GM10266 (cell line): ENCODE measurements around the gene WDR37.

Experiments
- DNase-seq: peaks from one replicate; pipeline ENCODE4 v3.0.0; 2012; ENCODE audit errors: extremely low spot score
- TF ChIP-seq, protein P1 (sequence below): IDR thresholded peaks from 2 replicates; pipeline ENCODE4 v1.5.1; 2012; ENCODE audit warnings: mild to moderate bottlenecking, low read depth; ENCODE audit not compliant: control insufficient read depth, insufficient read depth; ENCODE audit errors: missing control alignments

WDR37 gene

DNA sequence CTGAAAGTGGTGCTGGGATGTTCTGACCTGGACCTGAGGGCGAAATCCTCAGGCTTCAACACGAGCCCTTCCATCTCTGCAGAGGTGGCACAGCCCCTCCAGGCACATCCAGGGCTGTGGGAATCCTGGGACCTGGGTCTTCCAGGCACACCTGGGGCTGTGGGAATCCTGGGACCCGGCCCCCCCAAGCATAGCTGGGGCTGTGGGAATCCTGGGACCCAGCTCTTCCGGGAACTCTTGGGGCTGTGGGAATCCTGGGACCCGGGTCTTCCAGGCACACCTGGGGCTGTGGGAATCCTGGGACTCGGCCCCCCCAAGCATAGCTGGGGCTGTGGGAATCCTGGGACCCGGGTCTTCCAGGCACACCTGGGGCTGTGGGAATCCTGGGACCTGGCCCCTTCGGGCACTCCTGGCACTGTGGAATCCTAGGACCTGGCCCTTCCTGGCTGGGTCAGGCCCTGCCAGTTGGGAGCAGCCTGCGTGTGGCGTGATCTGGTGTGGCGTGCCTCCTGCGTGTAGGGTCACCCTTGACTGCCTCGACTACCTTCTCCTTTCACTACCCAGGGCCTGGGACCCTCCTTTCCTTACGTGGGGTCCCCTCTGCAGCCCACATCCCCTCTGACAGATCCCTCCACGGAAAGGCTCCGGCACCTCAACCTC lies 124.0 kb downstream of the WDR37 start:
- DNase-seq: no peak
- TF ChIP-seq, protein P1, sequence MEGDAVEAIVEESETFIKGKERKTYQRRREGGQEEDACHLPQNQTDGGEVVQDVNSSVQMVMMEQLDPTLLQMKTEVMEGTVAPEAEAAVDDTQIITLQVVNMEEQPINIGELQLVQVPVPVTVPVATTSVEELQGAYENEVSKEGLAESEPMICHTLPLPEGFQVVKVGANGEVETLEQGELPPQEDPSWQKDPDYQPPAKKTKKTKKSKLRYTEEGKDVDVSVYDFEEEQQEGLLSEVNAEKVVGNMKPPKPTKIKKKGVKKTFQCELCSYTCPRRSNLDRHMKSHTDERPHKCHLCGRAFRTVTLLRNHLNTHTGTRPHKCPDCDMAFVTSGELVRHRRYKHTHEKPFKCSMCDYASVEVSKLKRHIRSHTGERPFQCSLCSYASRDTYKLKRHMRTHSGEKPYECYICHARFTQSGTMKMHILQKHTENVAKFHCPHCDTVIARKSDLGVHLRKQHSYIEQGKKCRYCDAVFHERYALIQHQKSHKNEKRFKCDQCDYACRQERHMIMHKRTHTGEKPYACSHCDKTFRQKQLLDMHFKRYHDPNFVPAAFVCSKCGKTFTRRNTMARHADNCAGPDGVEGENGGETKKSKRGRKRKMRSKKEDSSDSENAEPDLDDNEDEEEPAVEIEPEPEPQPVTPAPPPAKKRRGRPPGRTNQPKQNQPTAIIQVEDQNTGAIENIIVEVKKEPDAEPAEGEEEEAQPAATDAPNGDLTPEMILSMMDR: no peak

DNA sequence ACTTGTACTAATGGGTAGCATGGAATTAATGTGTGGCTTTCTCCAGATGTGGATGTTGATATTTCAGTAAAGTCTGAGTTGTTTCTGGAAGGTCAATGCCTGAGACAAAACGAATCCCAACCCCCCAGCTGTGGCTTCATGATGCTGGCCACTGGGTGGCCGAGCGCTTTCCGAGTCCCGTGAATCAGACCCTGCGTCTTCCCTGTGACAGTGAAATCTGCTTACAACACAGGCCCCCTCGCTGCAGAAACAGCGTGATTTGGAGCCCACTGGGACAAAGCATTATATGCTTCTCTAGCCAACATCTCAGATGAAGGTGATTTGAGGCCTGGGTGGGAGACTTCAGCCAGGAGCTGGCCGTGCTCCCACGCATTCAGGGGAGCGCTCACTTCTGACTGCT lies 124.7 kb downstream of the WDR37 start:
- TF ChIP-seq, protein P1: no peak
- DNase-seq: no peak
